A375 (cell line): ENCODE data around the gene KRAS. TPM values are rescaled to one million over a fixed set of nuclear protein-coding genes. Genes with fewer than 3 reads are reported as not detected.

Experiments
- total RNA-seq: library from RNA; depleted of rRNA; stranded (reverse); fragments of >200 nt; shearing (Covaris generic); gene quantifications from 2 replicates; pipeline ENCODE4 v1.2.3, GENCODE V29; 2014; rRNA removed

Gene KRAS
- total RNA-seq, result 6.4 and 8.3 TPM in 2 replicates

DNA sequence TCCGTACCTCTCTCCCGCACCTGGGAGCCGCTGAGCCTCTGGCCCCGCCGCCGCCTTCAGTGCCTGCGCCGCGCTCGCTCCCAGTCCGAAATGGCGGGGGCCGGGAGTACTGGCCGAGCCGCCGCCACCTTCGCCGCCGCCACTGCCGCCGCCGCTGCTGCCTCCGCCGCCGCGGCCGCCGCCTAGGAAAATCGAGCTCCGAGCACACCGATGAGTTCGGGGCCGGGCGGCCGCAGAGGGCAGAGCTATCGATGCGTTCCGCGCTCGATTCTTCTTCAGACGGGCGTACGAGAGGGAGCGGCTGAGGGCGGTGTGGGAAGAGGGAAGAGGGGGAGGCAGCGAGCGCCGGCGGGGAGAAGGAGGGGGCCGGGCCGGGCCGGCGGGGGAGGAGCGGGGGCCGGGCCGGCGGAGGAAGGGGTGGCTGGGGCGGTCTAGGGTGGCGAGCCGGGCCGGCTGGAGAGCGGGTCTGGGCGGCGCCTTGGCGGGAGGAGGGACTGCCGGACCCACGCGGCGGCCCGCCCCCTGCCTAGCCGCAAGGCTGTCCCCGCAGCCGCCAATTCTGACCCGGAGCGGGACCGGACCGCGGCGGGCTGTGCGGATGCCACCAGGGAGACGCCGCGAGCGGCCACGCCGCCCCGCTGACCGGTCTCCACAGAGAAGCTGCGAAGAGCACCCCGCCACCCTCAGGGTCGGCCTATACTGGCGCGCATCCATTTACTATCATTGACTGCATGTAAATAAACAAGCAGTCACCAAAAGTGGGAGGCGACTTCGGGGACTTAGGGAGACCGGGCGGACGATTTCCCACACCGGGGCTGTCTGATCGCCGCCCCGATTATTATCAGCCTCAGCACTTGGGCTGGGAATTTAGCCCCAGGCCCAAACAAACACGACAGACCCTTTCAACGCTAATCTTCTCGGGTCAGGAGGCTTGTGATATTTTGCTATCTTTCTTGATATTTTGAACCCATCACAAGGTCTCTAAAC lies at the start of gene KRAS:
Gene KRAS (minus strand): TSS at position 186 of the 987 bp plus-strand sequence.

DNA sequence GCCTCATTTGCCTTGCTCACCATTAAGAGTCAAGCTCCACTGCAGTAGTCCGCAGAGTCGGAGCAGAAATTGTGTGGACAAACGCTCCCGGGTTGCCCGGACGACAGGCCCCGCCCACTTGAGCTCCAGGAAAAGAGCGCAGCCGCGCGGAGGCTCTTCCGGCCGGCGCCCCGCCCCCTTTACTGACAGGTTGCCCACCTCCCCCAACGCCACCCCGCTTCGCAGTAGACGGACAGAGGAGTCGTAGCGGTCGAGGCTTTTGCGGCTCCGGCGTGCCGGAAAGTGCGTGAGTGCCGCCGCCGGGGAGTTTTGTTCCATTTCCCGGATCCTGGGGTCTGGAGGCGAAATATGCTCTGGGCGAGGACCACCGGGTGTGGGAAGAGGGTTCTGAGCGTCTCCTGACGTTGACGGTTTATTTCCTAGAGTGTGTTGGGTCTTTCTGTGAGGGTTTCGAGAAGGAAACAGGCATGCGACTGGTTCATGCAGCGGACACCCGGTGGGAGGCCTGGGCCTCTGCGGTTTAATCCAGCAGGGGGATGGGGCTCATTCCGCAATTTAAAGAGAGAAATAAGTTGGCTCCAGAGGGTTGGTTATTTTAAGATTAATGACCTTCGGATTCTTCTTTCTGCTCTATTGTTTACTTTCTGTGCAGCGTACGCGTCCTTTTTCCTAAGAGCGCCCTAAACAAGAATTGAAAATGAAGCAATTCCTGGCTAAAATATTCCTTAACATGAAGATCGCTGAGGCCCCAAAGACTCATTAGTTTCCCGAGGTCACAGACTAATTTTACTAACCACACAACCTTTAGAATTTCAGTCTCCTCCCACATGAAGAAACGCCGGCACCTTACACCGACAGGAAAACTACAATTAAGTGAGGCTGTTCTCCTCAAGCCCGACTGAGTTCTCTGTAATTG lies 55.4 kb downstream of the KRAS start, which contains the start of the genes DNAI7 and ETFRF1:
Gene DNAI7 (minus strand): TSS at position 105 of the 916 bp plus-strand sequence. CDS start 82 bp downstream, at position 23.
Gene ETFRF1 (plus strand): TSS at position 182 of the 916 bp plus-strand sequence. CDS start 8,720 bp downstream, outside the sequence.

Other genes with a start within 250 kb of the KRAS start
- gene DNAI7, start 55.8 kb downstream of the KRAS start, total RNA-seq, result 0.08 and 0.23 TPM in 2 replicates
- gene ETFRF1, start 55.7 kb downstream of the KRAS start, total RNA-seq, result 11.1 and 13.8 TPM in 2 replicates